ENCODE data around the gene ACP2. TPM values are rescaled to one million over a fixed set of nuclear protein-coding genes. Genes with fewer than 3 reads are reported as not detected.
"Not testable (repeated sequence)": the region's sequence is repeated elsewhere in the genome, so short reads cannot be mapped to it uniquely, and the experiment has no call there.

Gene ACP2
- total and polyA plus RNA-seq, 2 donors = 14.3 to 30.0 TPM

DNA sequence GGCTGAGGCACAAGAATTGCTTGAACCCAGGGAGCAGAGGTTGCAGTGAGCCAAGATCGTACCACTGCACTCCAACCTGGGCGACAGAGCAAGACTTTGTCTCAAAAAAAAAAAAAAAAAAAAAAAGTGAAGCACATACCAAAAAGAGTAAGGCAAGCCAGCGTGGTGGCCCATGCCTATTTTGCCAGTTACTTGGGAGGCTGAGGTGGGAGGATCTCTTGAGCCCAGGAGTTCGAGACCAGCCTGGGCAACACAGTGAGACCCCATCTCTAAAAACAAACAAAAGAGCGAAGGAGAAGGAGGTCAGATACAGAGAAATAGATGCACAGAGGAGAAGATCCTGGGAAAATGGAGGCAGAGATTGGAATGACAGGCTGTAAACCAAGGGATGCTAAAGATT, 42.0 kb downstream of the ACP2 start:
- not testable (repeated sequence) for H3K27ac ChIP-seq (ENCODE audit: low read depth in 1 of 2, low read length in 1 of 2); H3K4me1 ChIP-seq (ENCODE audit: control insufficient read depth in 2 of 2, insufficient read depth in 2 of 2, low read length in 2 of 2); H3K27me3 ChIP-seq (ENCODE audit: control insufficient read depth in 2 of 2, insufficient read depth in 1 of 2, low read length in 1 of 2); H3K36me3 ChIP-seq (ENCODE audit: control insufficient read depth in 2 of 2, insufficient read depth in 2 of 2, low read length in 1 of 2); DNase-seq (ENCODE audit: low read depth in 6 of 9, low spot score in 9 of 9); H3K4me3 ChIP-seq (ENCODE audit: low read length in 2 of 2); H3K9me3 ChIP-seq (ENCODE audit: control insufficient read depth in 2 of 2, insufficient read depth in 1 of 2, low read length in 1 of 2)
- 94% methylated on average over 5 of the region's 5 CpGs for WGBS

DNA sequence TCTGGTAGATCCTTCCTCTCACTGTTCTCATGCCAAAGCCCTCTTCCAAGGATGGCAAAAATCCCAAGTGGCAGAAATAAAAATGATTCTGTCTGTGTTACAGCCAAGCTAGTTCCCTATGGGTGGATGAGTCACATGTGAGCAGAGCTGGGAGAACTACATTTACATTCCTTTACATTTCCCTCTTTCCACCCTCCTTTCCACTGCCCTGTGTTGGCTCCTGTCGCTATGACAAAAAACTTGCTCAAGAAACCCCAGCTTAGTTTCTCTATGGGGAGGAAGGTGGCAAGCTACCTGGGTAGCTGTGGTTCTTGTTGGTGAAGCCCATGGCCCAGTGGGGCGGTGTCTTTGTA, 44.0 kb downstream of the ACP2 start:
- Histone ChIP-seq H3K9me3 (ENCODE audit: control insufficient read depth in 2 of 2, insufficient read depth in 1 of 2, low read length in 1 of 2) (no peaks in the 10 kb centered on the region), H3K27ac (ENCODE audit: low read depth in 1 of 2, low read length in 1 of 2) (no peak overlapping the region), H3K36me3 (ENCODE audit: control insufficient read depth in 2 of 2, insufficient read depth in 2 of 2, low read length in 1 of 2) (no peaks in the 10 kb centered on the region)

GRCh38 chr11:47202576-47202975, 46.0 kb downstream of the ACP2 start:
- WGBS = 92% methylated on average over 5 of the region's 5 CpGs
- H3K4me1 ChIP-seq (ENCODE audit: control insufficient read depth in 2 of 2, insufficient read depth in 2 of 2, low read length in 2 of 2) = no peaks in the 10 kb centered on the region
- no peaks in the 10 kb centered on the region for H3K36me3 ChIP-seq (ENCODE audit: control insufficient read depth in 2 of 2, insufficient read depth in 2 of 2, low read length in 1 of 2)
- no peak overlapping the region for H3K4me3 ChIP-seq (ENCODE audit: low read length in 2 of 2)
- H3K27me3 ChIP-seq (ENCODE audit: control insufficient read depth in 2 of 2, insufficient read depth in 1 of 2, low read length in 1 of 2) = peaks cover 0 to 2% of the 10 kb centered on the region in 2 donors
- H3K27ac ChIP-seq (ENCODE audit: low read depth in 1 of 2, low read length in 1 of 2) = no peak overlapping the region
- DNase-seq (ENCODE audit: low read depth in 6 of 9, low spot score in 9 of 9) = no peak
- H3K9me3 ChIP-seq (ENCODE audit: control insufficient read depth in 2 of 2, insufficient read depth in 1 of 2, low read length in 1 of 2) = no peaks in the 10 kb centered on the region

More for the DNA sequence above, 44.0 kb downstream of the ACP2 start:
- 85% methylated on average over 2 of the region's 2 CpGs for WGBS
- DNase-seq (ENCODE audit: low read depth in 6 of 9, low spot score in 9 of 9) = no peak
- Histone ChIP-seq H3K27me3 (ENCODE audit: control insufficient read depth in 2 of 2, insufficient read depth in 1 of 2, low read length in 1 of 2) (peaks cover 0 to 2% of the 10 kb centered on the region in 2 donors), H3K4me3 (ENCODE audit: low read length in 2 of 2) (no peak overlapping the region), H3K4me1 (ENCODE audit: control insufficient read depth in 2 of 2, insufficient read depth in 2 of 2, low read length in 2 of 2) (no peaks in the 10 kb centered on the region)

DNA sequence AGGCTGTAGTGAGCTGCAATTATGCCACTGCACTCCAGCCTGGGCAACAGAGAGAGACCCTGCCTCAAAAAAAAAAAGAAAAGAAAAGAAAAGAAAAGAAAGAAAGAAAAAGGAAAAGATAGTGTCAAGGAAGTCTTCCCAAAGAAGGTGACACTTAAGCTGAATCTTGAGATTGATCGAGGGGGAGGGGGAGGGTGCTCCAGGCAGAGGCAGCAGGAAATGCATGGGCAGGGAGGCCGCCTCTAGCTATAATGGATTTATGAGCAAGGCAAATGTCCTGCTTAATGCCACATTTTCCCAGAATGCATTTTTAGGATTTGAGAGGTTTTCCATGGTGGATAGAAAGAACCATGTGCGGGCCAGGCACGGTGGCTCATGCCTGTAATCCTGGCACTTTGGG, 47.6 kb downstream of the ACP2 start:
- Histone ChIP-seq H3K4me1 (ENCODE audit: control insufficient read depth in 2 of 2, insufficient read depth in 2 of 2, low read length in 2 of 2) (no peaks in the 10 kb centered on the region), H3K9me3 (ENCODE audit: control insufficient read depth in 2 of 2, insufficient read depth in 1 of 2, low read length in 1 of 2) (no peaks in the 10 kb centered on the region), H3K27me3 (ENCODE audit: control insufficient read depth in 2 of 2, insufficient read depth in 1 of 2, low read length in 1 of 2) (peaks cover 0 to 2% of the 10 kb centered on the region in 2 donors), H3K36me3 (ENCODE audit: control insufficient read depth in 2 of 2, insufficient read depth in 2 of 2, low read length in 1 of 2) (no peaks in the 10 kb centered on the region), H3K27ac (ENCODE audit: low read depth in 1 of 2, low read length in 1 of 2) (no peak overlapping the region), H3K4me3 (ENCODE audit: low read length in 2 of 2) (no peak overlapping the region)
- 89% methylated on average over 4 of the region's 4 CpGs for WGBS
- no peak for DNase-seq (ENCODE audit: low read depth in 6 of 9, low spot score in 9 of 9)

- WGBS = 97% methylated on average over 9 of the region's 9 CpGs
- not testable (repeated sequence) for H3K9me3 ChIP-seq (ENCODE audit: control insufficient read depth in 2 of 2, insufficient read depth in 1 of 2, low read length in 1 of 2); H3K4me1 ChIP-seq (ENCODE audit: control insufficient read depth in 2 of 2, insufficient read depth in 2 of 2, low read length in 2 of 2); H3K36me3 ChIP-seq (ENCODE audit: control insufficient read depth in 2 of 2, insufficient read depth in 2 of 2, low read length in 1 of 2); DNase-seq (ENCODE audit: low read depth in 6 of 9, low spot score in 9 of 9); H3K27me3 ChIP-seq (ENCODE audit: control insufficient read depth in 2 of 2, insufficient read depth in 1 of 2, low read length in 1 of 2); H3K4me3 ChIP-seq (ENCODE audit: low read length in 2 of 2); H3K27ac ChIP-seq (ENCODE audit: low read depth in 1 of 2, low read length in 1 of 2)
Measured at GRCh38 chr11:47198161-47198560, 50.5 kb downstream of the ACP2 start.

- Histone ChIP-seq H3K27me3 (ENCODE audit: control insufficient read depth in 2 of 2, insufficient read depth in 1 of 2, low read length in 1 of 2) (peaks cover 12 to 30% of the 10 kb centered on the region in 2 donors), H3K27ac (ENCODE audit: low read depth in 1 of 2, low read length in 1 of 2) (no peak overlapping the region), H3K9me3 (ENCODE audit: control insufficient read depth in 2 of 2, insufficient read depth in 1 of 2, low read length in 1 of 2) (no peaks in the 10 kb centered on the region), H3K4me1 (ENCODE audit: control insufficient read depth in 2 of 2, insufficient read depth in 2 of 2, low read length in 2 of 2) (peaks cover 3 to 8% of the 10 kb centered on the region in 2 donors), H3K4me3 (ENCODE audit: low read length in 2 of 2) (no peak overlapping the region), H3K36me3 (ENCODE audit: control insufficient read depth in 2 of 2, insufficient read depth in 2 of 2, low read length in 1 of 2) (no peaks in the 10 kb centered on the region)
- 95% methylated on average over 4 of the region's 4 CpGs for WGBS
- no peak for DNase-seq (ENCODE audit: low read depth in 6 of 9, low spot score in 9 of 9)
Measured at GRCh38 chr11:47192111-47192510, 56.5 kb downstream of the ACP2 start.

GRCh38 chr11:47191137-47191536, 57.5 kb downstream of the ACP2 start:
- H3K36me3 ChIP-seq (ENCODE audit: control insufficient read depth in 2 of 2, insufficient read depth in 2 of 2, low read length in 1 of 2); DNase-seq (ENCODE audit: low read depth in 6 of 9, low spot score in 9 of 9); H3K9me3 ChIP-seq (ENCODE audit: control insufficient read depth in 2 of 2, insufficient read depth in 1 of 2, low read length in 1 of 2); H3K4me3 ChIP-seq (ENCODE audit: low read length in 2 of 2); H3K27ac ChIP-seq (ENCODE audit: low read depth in 1 of 2, low read length in 1 of 2): not testable (repeated sequence)
- Histone ChIP-seq H3K4me1 (ENCODE audit: control insufficient read depth in 2 of 2, insufficient read depth in 2 of 2, low read length in 2 of 2) (peaks cover 7 to 15% of the 10 kb centered on the region in 2 donors), H3K27me3 (ENCODE audit: control insufficient read depth in 2 of 2, insufficient read depth in 1 of 2, low read length in 1 of 2) (peaks cover 22 to 38% of the 10 kb centered on the region in 2 donors)
- WGBS = 93% methylated on average over 10 of the region's 10 CpGs

Other genes starting within 250 kb of the ACP2 start
- 64.8 TPM for gene ARFGAP2, start 71.9 kb downstream of the ACP2 start, total RNA-seq
- 60.6 TPM for gene ARFGAP2, start 71.9 kb downstream of the ACP2 start, polyA plus RNA-seq
- 4.1 TPM for gene PACSIN3, start 62.4 kb downstream of the ACP2 start, total RNA-seq
- gene PACSIN3, start 62.4 kb downstream of the ACP2 start, polyA plus RNA-seq = 7.7 TPM
- gene DDB2, start 33.8 kb downstream of the ACP2 start, total RNA-seq = 30.8 TPM
- gene DDB2, start 33.8 kb downstream of the ACP2 start, polyA plus RNA-seq = 106 TPM
- 26.3 TPM for gene NR1H3, start 9.2 kb upstream of the ACP2 start, total RNA-seq
- gene NR1H3, start 9.2 kb upstream of the ACP2 start, polyA plus RNA-seq = 100 TPM
- 17.0 TPM for gene MADD, start 21.3 kb upstream of the ACP2 start, total RNA-seq
- 26.0 TPM for gene MADD, start 21.3 kb upstream of the ACP2 start, polyA plus RNA-seq
- gene MYBPC3, start 103.9 kb upstream of the ACP2 start, total RNA-seq = 0.09 TPM
- gene MYBPC3, start 103.9 kb upstream of the ACP2 start, polyA plus RNA-seq = 0.55 TPM
- gene SPI1, start 129.7 kb upstream of the ACP2 start, total RNA-seq = 21.1 TPM
- 40.0 TPM for gene SPI1, start 129.7 kb upstream of the ACP2 start, polyA plus RNA-seq
- gene SLC39A13, start 159.8 kb upstream of the ACP2 start, total RNA-seq = 15.0 TPM
- 37.1 TPM for gene SLC39A13, start 159.8 kb upstream of the ACP2 start, polyA plus RNA-seq
- 136 TPM for gene PSMC3, start 177.6 kb upstream of the ACP2 start, total RNA-seq
- 104 TPM for gene PSMC3, start 177.6 kb upstream of the ACP2 start, polyA plus RNA-seq
- gene RAPSN, start 200.3 kb upstream of the ACP2 start, total RNA-seq = 0.42 TPM
- gene RAPSN, start 200.3 kb upstream of the ACP2 start, polyA plus RNA-seq = 0.66 TPM